Ishikawa (cell line): Measurements from ENCODE around the gene RNF224.

Source experiments
- CEBPB ChIP-seq: IDR thresholded peaks from 2 replicates; pipeline ENCODE4 v1.6.1; 2012
- CREB1 ChIP-seq: IDR thresholded peaks from 2 replicates; pipeline ENCODE4 v1.6.1; 2012; ENCODE audit warnings: low read depth
- EGR1 ChIP-seq: IDR thresholded peaks from 2 replicates; pipeline ENCODE4 v1.6.1; 2012
- EP300 ChIP-seq: IDR thresholded peaks from 2 replicates; pipeline ENCODE4 v1.6.1; 2012; ENCODE audit warnings: borderline replicate concordance
- FOXM1 ChIP-seq: IDR thresholded peaks from 2 replicates; pipeline ENCODE4 v1.6.1; 2012; ENCODE audit warnings: low read depth, borderline replicate concordance
- NFIC ChIP-seq: IDR thresholded peaks from 2 replicates; pipeline ENCODE4 v1.6.1; 2012
- RAD21 ChIP-seq: IDR thresholded peaks from 2 replicates; pipeline ENCODE4 v1.6.1; 2012; ENCODE audit warnings: low read depth
- REST ChIP-seq: IDR thresholded peaks from 2 replicates; pipeline ENCODE4 v1.6.1; 2012; ENCODE audit warnings: low read depth, mild to moderate bottlenecking
- TAF1 ChIP-seq: IDR thresholded peaks from 2 replicates; pipeline ENCODE4 v1.6.1; 2012; ENCODE audit warnings: low read depth, mild to moderate bottlenecking
- TCF12 ChIP-seq: IDR thresholded peaks from 2 replicates; pipeline ENCODE4 v1.6.1; 2012; ENCODE audit warnings: low read depth
- TEAD4 ChIP-seq: IDR thresholded peaks from 2 replicates; pipeline ENCODE4 v1.6.1; 2012
- YY1 ChIP-seq: IDR thresholded peaks from 2 replicates; pipeline ENCODE4 v1.6.1; 2012; ENCODE audit warnings: low read depth
- ZBTB7A ChIP-seq: IDR thresholded peaks from 2 replicates; pipeline ENCODE4 v1.6.1; 2012; ENCODE audit warnings: low read depth
- TF ChIP-seq, protein P1 (sequence below): IDR thresholded peaks from 2 replicates; pipeline ENCODE4 v1.6.1; 2012
- TF ChIP-seq, protein P2 (sequence below): IDR thresholded peaks from 2 replicates; pipeline ENCODE4 v1.6.1; 2012

Gene RNF224

DNA sequence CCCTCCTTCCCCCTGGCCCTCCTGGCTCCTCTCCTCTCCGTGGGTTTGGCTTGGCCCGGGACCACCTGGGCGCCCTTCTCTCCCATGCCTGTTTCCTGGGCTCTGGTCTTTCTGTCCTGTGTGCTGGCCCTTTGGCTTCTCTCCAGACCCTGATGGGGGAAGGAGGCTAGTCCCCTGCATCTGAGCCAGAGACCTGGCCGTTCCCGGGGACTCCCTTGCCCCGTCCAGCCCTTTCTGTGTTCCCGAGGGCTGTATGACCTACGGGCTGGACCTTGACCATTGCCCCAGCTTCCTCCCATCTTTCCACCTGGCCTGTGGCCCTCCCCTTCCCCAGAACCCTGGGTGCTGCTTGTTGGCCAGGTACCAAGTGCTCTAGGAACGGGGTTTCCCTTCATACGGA lies 36.2 kb downstream of the RNF224 start:
- TF ChIP-seq TAF1, result no peak
- TF ChIP-seq RAD21, result no peak

DNA sequence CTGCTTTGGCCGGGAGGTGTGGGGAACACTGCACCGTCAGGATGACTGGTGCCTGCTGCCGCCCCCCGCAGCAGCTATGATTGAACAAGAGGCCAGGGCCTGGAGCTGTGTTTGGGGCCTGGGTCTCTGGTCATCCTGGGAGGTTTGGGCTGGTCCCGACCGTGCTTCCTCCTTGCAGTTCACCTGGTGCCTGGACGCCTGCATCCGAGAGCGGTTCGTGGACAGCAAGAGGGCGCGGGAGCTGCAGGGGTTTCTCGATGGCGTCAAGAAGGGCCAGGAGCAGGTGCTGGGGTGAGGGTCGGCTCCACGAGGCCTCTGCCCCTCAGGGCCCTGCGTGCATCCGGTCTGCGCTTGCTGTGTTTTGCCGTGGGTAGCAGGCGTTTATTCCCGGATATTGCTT lies 36.8 kb downstream of the RNF224 start:
- TF ChIP-seq RAD21, result no peak
- TF ChIP-seq TAF1, result no peak
- TF ChIP-seq TCF12, result no peak
- no peak for TF ChIP-seq FOXM1
- TF ChIP-seq YY1, result no peak
- TF ChIP-seq EP300, result no peak
- TF ChIP-seq, protein P1, sequence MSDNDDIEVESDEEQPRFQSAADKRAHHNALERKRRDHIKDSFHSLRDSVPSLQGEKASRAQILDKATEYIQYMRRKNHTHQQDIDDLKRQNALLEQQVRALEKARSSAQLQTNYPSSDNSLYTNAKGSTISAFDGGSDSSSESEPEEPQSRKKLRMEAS, result no peak
- TF ChIP-seq ZBTB7A, result no peak
- no peak for TF ChIP-seq TEAD4
- TF ChIP-seq REST, result no peak
- TF ChIP-seq NFIC, result no peak

- TF ChIP-seq EP300 (no peak), TEAD4 (no peak), CREB1 (no peak), TCF12 (no peak), EGR1 (no peak)
- TF ChIP-seq, protein P1, result no peak
Observed at GRCh38 chr9:137265496-137266161, 38.3 kb downstream of the RNF224 start.

- TF ChIP-seq REST (no peak), NFIC (0 out of 2 replicates have a peak, but pooled peaks have one; percentile 18), ZBTB7A (no peak), TEAD4 (no peak)
Observed at GRCh38 chr9:137266162-137266527, 38.8 kb downstream of the RNF224 start.

- TF ChIP-seq EP300 (no peak), FOXM1 (no peak), NFIC (no peak)
- TF ChIP-seq, protein P2, sequence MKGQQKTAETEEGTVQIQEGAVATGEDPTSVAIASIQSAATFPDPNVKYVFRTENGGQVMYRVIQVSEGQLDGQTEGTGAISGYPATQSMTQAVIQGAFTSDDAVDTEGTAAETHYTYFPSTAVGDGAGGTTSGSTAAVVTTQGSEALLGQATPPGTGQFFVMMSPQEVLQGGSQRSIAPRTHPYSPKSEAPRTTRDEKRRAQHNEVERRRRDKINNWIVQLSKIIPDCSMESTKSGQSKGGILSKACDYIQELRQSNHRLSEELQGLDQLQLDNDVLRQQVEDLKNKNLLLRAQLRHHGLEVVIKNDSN, result no peak
- TF ChIP-seq, protein P1, result no peak
Observed at GRCh38 chr9:137266585-137267453, 39.5 kb downstream of the RNF224 start.

GRCh38 chr9:137267933-137268355 lies 40.6 kb downstream of the RNF224 start:
- TF ChIP-seq EGR1 (no peak), NFIC (no peak)

- TF ChIP-seq, protein P1, result no peak
- no peak for TF ChIP-seq REST
- no peak for TF ChIP-seq EGR1
- TF ChIP-seq TEAD4, result no peak
- TF ChIP-seq YY1, result no peak
- TF ChIP-seq, protein P2, result no peak
- TF ChIP-seq NFIC, result no peak
- TF ChIP-seq CREB1, result no peak
- TF ChIP-seq ZBTB7A, result no peak
- TF ChIP-seq EP300, result no peak
- TF ChIP-seq RAD21, result no peak
- TF ChIP-seq CEBPB, result no peak
- no peak for TF ChIP-seq TCF12
- TF ChIP-seq TAF1, result no peak
Observed at GRCh38 chr9:137268538-137269201, 41.4 kb downstream of the RNF224 start.
